GM19395 (cell line): Measurements from ENCODE around the gene SMIM7.

Experiments
- ATAC-seq: cut with Tn5 transposase; IDR thresholded peaks from one replicate; pipeline ENCODE4 v1.9.1; 2021; ENCODE audit warnings: mild to moderate bottlenecking, moderate library complexity; ENCODE audit not compliant: unreplicated experiment

Gene SMIM7

GRCh38 chr19:16623576-16623975 is 36.4 kb downstream of the SMIM7 start:
- ATAC-seq, result no peak

DNA sequence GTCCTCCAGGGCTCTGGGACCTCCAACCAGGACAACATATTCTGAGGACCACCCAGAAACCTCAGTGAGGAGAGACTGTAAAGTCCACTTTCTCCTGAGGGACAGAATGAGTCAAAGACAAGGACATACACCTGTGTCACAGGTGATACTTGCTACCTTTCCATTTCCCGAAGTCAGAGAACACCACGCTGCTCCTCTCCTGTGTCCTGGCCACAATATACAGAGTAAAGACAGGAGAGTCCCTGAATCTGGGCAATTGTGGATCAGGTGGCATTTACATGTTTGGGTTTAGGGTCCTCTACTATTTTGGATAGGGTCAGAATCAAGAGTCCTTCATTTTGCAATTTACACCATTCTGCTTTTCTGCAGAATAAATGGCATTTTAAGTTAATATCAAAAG is 36.9 kb downstream of the SMIM7 start:
- ATAC-seq, result no peak

DNA sequence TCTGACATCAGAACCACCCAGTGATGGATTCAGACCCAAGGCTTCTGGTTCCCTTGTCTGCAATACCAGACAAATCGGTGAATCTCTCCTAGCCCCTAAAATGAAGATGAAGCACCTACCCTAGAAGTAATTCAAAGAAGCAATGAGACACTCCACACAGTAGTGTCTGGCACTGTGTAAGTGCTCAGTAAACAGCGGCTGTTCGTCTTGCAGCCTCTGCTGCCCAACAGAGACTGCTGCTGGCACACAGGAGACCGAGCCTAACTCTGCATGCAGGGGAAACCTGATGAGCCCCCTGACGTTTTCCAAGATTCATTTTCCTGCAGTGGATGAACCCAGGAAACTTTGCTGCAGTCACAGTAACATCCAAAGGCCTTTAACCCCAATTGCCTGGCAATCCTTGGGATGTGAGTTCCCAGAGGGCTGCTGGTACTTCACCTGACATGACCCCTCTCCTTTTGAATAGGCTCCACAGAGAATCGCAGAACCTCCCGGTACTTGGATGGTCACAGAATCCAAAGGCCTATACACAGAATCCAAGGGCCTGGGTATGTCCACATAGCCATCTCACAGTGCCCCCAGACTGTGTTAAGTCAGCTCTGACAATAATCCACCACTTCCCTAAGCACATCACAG is 38.7 kb downstream of the SMIM7 start:
- no peak for ATAC-seq

- ATAC-seq, result no peak
These were observed 39.4 kb downstream of the SMIM7 start for GRCh38 chr19:16620584-16620983.

DNA sequence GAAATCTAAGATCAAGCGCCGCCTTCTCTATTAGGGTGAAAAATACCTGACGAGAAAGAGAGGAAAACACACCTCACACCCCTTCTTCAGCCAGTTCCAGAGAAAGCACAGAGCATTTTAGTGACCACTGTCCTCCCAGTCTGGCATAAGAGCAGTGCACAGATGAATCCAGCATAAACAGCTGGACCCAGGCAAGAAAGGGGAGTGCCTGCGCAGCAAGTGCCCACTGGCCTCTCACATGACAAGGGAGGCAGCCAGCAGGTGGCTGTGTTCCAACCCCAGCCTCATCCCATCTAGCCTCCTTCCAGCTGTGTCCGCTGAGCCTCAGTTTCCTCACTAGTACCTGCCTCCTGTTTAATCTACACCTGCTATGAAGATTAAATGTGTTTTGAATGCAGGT is 39.9 kb downstream of the SMIM7 start:
- no peak for ATAC-seq

DNA sequence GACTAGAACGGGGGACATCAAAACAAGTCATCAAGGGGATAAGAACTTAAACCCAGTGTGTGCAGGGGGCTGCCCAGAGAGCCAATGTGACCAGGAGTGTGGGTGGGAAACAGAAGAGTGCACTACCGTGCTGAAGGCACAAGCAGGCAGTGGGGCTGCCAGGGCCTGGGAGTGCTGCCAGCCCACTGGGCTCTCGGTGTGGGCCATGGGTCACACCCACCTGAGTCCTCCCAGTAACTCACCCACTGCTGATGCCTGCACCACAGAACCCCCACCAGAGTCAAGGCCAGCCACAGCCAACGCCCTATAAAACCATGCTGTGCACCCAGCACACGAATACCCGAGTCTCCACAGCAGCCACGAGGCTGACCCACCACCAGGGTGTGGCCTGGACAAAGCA is 40.5 kb downstream of the SMIM7 start:
- no peak for ATAC-seq

GRCh38 chr19:16618248-16618647 is 41.7 kb downstream of the SMIM7 start:
- no peak for ATAC-seq

DNA sequence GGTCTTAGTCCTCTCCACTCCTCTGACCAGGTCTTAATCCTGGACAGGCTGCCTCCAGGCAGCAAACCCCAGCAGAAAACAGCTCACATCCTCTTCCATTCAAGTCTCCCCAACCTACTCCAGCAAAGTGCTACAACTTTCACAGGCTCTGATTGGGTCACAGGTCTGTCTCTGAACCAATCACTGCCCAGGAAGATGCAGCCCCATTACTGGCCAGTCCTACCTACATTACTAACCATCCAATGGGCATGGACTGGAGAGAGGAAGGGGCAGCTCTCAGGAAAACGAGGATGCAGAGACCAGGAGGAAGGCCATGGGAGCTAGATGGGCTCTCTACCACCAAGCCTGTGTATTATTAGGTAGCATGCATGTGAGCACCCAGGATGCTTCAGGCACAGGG is 44.1 kb downstream of the SMIM7 start:
- no peak for ATAC-seq

DNA sequence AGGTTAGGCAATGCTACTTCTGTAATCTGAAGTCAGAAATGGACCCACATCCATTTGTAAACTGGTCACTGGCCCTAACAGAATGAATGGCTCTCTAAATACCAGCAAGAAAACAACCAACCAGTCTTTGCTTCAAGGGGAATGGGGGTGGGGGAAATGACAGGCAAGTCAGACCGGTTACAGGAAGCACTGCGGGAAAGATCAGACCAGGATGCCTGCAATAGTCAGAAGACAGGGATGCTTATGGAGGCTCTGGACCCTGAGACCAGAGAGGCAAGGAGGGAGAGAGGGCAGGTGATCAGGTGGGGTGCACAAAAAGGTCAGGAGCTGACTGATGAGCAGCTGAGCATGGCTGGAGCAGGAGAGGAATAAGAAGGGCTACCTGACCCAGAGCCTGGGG is 45.0 kb downstream of the SMIM7 start:
- ATAC-seq, result no peak

DNA sequence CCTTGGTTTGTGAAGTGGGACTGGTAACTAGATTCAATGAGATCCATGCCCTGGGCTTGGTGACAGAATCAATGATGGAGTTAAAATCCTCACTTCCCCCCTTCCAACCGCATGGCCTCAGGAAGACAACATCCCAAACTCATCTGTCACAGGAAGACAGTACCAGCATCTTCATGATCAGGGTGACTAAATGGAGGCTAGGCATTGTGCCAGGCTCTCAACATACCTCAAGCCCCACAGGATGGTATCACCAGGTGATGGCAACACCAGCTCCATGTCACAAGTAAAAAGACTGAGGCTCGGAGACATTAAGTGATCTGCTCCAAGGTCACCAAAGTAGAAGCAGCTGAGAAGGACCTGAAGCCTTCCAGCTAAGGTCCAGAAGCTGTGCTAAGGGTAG is 46.1 kb downstream of the SMIM7 start:
- no peak for ATAC-seq

DNA sequence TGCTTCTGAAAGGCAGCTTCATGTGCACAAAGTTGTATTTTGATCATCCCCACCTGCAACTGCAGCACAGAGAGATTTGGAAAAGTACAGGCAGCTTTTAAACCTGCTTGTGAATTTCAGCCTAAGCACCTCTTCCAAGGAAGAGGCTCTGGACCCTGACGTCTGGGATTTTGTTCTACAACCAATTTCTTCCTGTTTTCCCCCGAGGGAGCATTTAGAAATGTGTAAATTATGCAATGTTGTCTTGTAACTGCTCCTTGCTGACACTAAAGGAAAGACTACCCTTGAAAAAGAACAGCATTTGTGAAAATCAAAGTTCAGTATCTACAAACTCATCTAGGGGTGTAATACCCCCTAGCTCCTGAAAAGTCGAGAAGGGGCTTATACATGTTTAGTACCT is 47.3 kb downstream of the SMIM7 start:
- ATAC-seq, result no peak

- no peak for ATAC-seq
These were observed 48.8 kb downstream of the SMIM7 start for GRCh38 chr19:16611121-16611520.

- no peak for ATAC-seq
These were observed 50.3 kb downstream of the SMIM7 start for GRCh38 chr19:16609511-16610200.

GRCh38 chr19:16608290-16608739 is 51.6 kb downstream of the SMIM7 start:
- no peak for ATAC-seq

- no peak for ATAC-seq
These were observed 52.1 kb downstream of the SMIM7 start for GRCh38 chr19:16607819-16608218.

DNA sequence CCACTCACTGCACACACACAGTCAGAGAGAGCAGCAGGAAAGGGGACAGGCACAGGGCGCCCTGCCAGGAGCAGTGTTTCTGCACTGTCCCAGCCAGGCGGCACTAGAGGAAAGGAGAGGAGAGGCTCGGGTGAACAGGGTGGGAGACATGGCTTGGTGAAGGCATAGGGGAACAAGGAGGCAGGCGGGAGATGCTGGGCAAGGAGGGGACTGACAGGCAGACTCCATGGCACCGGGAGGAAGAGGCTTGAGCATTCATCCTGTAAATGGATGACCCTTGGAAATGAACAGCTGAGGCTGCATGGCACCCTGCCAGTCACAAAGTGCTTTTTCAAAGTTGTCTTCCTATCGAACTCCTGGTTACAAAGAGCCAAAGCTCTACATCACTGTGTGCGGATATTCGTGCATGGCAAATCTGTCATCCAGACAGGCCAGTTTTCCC is 54.4 kb downstream of the SMIM7 start:
- no peak for ATAC-seq

- ATAC-seq, result no peak
These were observed 54.8 kb downstream of the SMIM7 start for GRCh38 chr19:16605115-16605514.

DNA sequence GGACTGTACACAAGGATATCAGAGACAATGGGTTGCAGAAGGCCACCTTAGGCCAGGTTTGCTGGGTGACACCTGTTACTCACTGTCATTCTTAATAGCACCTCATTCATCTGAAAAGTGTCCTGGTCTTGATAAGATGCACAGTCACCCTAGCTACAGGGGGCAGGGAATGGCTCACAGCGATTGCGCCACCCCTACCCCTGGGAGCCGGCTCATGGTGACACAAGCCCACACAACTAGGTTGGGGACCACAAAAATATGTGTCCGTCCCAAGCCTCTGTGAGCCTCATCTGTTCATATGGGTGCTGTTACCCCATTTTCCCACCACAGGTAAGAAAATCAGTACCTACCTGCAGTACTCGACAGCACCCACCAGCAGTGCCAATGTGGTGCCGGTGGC is 55.3 kb downstream of the SMIM7 start:
- ATAC-seq, result no peak

DNA sequence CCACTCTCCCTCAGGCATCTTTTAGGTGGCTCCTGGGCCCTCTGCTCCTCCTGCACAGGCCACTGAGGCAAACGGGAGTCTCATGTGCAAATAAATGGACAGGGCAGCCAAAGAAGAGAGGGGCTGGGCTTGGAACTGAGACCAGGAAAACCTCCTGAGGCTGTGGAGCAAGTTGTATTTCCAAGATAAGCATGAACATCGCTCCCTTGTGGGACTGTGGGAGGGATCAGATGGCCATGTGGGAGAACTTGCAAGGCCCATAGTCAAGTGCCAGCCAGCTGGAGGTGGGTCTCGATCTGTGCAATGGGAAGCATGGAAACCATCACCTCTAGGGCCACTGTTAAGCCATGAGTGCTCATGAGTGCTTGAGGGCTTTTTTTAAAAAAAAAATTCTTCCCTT is 56.9 kb downstream of the SMIM7 start:
- no peak for ATAC-seq

DNA sequence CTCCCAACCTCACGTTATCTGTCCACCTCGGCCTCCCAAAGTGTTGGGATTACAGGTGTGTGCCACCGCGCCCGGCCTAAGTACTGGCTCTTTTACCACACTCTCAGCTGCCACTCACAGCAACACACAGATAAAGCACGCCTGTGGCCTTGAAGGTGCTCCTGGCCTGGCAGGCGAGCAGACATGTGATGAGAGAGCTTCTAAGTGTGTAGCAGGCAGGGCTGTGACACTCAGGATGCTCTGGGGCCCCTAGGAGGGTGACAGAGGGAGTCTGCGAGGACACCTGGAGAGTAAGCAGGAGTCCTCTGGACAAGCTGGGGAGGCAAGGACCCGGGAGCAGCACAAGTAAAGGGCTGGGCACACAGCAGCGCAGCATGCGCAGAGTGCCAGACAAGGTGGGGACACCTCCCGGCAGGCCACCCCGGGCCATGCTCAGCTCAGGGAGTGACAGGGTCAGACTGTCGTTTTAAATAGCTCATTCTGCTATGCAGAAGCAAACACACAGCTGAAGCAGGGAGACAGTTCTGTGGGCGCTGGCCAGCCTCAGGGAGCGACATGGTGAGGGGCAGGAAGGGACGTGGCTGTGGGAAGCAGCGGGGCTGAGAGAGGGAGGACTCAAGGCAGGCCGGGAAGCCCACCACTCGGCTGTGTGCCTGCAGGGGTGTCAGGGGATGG is 58.4 kb downstream of the SMIM7 start:
- ATAC-seq, result no peak

GRCh38 chr19:16600824-16601223 is 59.1 kb downstream of the SMIM7 start:
- no peak for ATAC-seq

DNA sequence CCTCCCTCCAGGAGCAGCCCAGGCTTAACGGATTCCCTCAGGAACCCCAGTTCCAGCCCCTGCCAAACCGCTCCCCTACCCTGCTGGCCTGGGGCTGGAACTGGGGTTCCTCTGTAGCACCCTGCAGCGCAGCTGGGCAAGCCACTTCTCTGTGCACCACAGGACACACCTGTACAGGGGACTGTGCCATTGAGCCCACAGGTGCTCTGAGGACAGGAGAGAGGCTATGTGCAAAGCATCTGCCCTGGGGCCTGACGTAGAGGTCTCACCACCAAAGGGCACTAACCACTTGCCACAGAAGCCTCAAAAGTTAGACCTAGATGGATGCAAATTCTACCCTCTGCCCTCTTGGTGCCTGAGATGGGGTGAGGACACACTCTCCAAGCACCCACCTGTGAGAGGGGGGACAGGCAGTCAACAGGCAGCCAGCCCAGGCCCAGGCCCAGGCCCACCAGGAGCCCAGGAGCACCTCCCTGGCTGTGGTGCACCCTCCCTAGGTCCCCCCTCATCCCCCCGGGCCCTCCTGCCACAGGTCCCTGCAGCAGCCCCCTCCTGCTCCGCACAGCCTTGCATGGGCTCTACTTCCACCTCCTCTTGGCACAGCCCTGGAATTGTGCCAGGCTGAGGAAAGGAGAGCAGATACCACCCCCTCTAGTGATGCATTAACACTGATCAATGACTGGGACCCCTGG is 60.1 kb downstream of the SMIM7 start:
- no peak for ATAC-seq
